T-helper 1 cell treated with Interleukin-12 subunit alpha and Interleukin-12 subunit beta and Interleukin-4 antibody, amounts not matched to agents 30 μg/mL and 1 μg/mL, for 36 hours (primary cell): Measurements from ENCODE around the gene SDK1.

ENCODE experiments used
- H3K27ac Mint-ChIP-seq: one replicate; pipeline ENCODE4 v1.8.0; 2021; ENCODE audit warnings: mild to moderate bottlenecking, mixed read lengths
- H3K27me3 Mint-ChIP-seq: one replicate; pipeline ENCODE4 v1.8.0; 2021; ENCODE audit warnings: low read depth, mixed read lengths
- H3K36me3 Mint-ChIP-seq: one replicate; pipeline ENCODE4 v1.8.0; 2021; ENCODE audit warnings: low read depth, mixed read lengths
- H3K4me1 Mint-ChIP-seq: one replicate; pipeline ENCODE4 v1.8.0; 2021; ENCODE audit warnings: low read depth, mixed read lengths
- H3K4me3 Mint-ChIP-seq: one replicate; pipeline ENCODE4 v1.8.0; 2021; ENCODE audit warnings: mild to moderate bottlenecking, moderate library complexity, mixed read lengths
- H3K9me3 Mint-ChIP-seq: one replicate; pipeline ENCODE4 v1.8.0; 2021; ENCODE audit warnings: mixed read lengths

The SDK1 gene

GRCh38 chr7:3911685-3912084 is 610.6 kb downstream of the SDK1 start:
- H3K27ac Mint-ChIP-seq, result no peak overlapping the region
- H3K4me1 Mint-ChIP-seq, result no peaks in the 10 kb centered on the region
- no peaks in the 10 kb centered on the region for H3K27me3 Mint-ChIP-seq
- H3K4me3 Mint-ChIP-seq, result no peak overlapping the region
- no peaks in the 10 kb centered on the region for H3K36me3 Mint-ChIP-seq
- no peaks in the 10 kb centered on the region for H3K9me3 Mint-ChIP-seq

- Mint-ChIP-seq H3K4me3 (no peak overlapping the region), H3K27ac (no peak overlapping the region), H3K27me3 (no peaks in the 10 kb centered on the region), H3K4me1 (no peaks in the 10 kb centered on the region), H3K9me3 (no peaks in the 10 kb centered on the region), H3K36me3 (no peaks in the 10 kb centered on the region)
These were observed 611.2 kb downstream of the SDK1 start for GRCh38 chr7:3912291-3912690.

GRCh38 chr7:3914051-3914775 is 613.2 kb downstream of the SDK1 start:
- no peaks in the 10 kb centered on the region for H3K36me3 Mint-ChIP-seq
- H3K4me3 Mint-ChIP-seq, result no peak overlapping the region
- H3K27me3 Mint-ChIP-seq, result no peaks in the 10 kb centered on the region
- H3K27ac Mint-ChIP-seq, result no peak overlapping the region
- no peaks in the 10 kb centered on the region for H3K4me1 Mint-ChIP-seq
- peaks cover 6% of the 10 kb centered on the region for H3K9me3 Mint-ChIP-seq

GRCh38 chr7:3915337-3915878 is 614.4 kb downstream of the SDK1 start:
- no peaks in the 10 kb centered on the region for H3K36me3 Mint-ChIP-seq
- H3K27me3 Mint-ChIP-seq, result no peaks in the 10 kb centered on the region
- peaks cover 6% of the 10 kb centered on the region for H3K9me3 Mint-ChIP-seq
- H3K4me1 Mint-ChIP-seq, result no peaks in the 10 kb centered on the region
- no peak overlapping the region for H3K27ac Mint-ChIP-seq
- H3K4me3 Mint-ChIP-seq, result no peak overlapping the region

GRCh38 chr7:3916146-3916545 is 615.1 kb downstream of the SDK1 start:
- Mint-ChIP-seq H3K4me1 (no peaks in the 10 kb centered on the region), H3K9me3 (peaks cover 6% of the 10 kb centered on the region), H3K36me3 (no peaks in the 10 kb centered on the region), H3K4me3 (no peak overlapping the region), H3K27ac (no peak overlapping the region), H3K27me3 (no peaks in the 10 kb centered on the region)

- H3K27ac Mint-ChIP-seq, result no peak overlapping the region
- H3K9me3 Mint-ChIP-seq, result peaks cover 6% of the 10 kb centered on the region
- no peaks in the 10 kb centered on the region for H3K4me1 Mint-ChIP-seq
- no peaks in the 10 kb centered on the region for H3K36me3 Mint-ChIP-seq
- no peaks in the 10 kb centered on the region for H3K27me3 Mint-ChIP-seq
- H3K4me3 Mint-ChIP-seq, result no peak overlapping the region
These were observed 616.4 kb downstream of the SDK1 start for GRCh38 chr7:3917436-3917835.

- Mint-ChIP-seq H3K27me3 (peaks cover 7% of the 10 kb centered on the region), H3K4me3 (no peak overlapping the region), H3K36me3 (no peaks in the 10 kb centered on the region), H3K9me3 (peaks cover 6% of the 10 kb centered on the region), H3K27ac (no peak overlapping the region), H3K4me1 (no peaks in the 10 kb centered on the region)
These were observed 617.5 kb downstream of the SDK1 start for GRCh38 chr7:3918576-3918975.

GRCh38 chr7:3922175-3922635 is 621.2 kb downstream of the SDK1 start:
- H3K36me3 Mint-ChIP-seq, result no peaks in the 10 kb centered on the region
- H3K9me3 Mint-ChIP-seq, result peaks cover 6% of the 10 kb centered on the region
- H3K27me3 Mint-ChIP-seq, result peaks cover 7% of the 10 kb centered on the region
- no peaks in the 10 kb centered on the region for H3K4me1 Mint-ChIP-seq
- no peak overlapping the region for H3K4me3 Mint-ChIP-seq
- no peak overlapping the region for H3K27ac Mint-ChIP-seq

- Mint-ChIP-seq H3K27me3 (peaks cover 7% of the 10 kb centered on the region), H3K9me3 (peaks cover 6% of the 10 kb centered on the region), H3K27ac (no peak overlapping the region), H3K36me3 (no peaks in the 10 kb centered on the region), H3K4me1 (no peaks in the 10 kb centered on the region), H3K4me3 (no peak overlapping the region)
These were observed 622.4 kb downstream of the SDK1 start for GRCh38 chr7:3923307-3923918.

GRCh38 chr7:3924277-3924676 is 623.2 kb downstream of the SDK1 start:
- H3K27me3 Mint-ChIP-seq, result peaks cover 7% of the 10 kb centered on the region
- H3K36me3 Mint-ChIP-seq, result no peaks in the 10 kb centered on the region
- no peaks in the 10 kb centered on the region for H3K4me1 Mint-ChIP-seq
- H3K4me3 Mint-ChIP-seq, result no peak overlapping the region
- no peaks in the 10 kb centered on the region for H3K9me3 Mint-ChIP-seq
- H3K27ac Mint-ChIP-seq, result no peak overlapping the region

- Mint-ChIP-seq H3K27ac (no peak overlapping the region), H3K27me3 (peaks cover 6% of the 10 kb centered on the region), H3K4me3 (no peak overlapping the region), H3K9me3 (no peaks in the 10 kb centered on the region), H3K4me1 (no peaks in the 10 kb centered on the region), H3K36me3 (no peaks in the 10 kb centered on the region)
These were observed 626.5 kb downstream of the SDK1 start for GRCh38 chr7:3927446-3928110.

- Mint-ChIP-seq H3K27me3 (no peaks in the 10 kb centered on the region), H3K4me1 (no peaks in the 10 kb centered on the region), H3K36me3 (no peaks in the 10 kb centered on the region), H3K27ac (no peak overlapping the region), H3K9me3 (no peaks in the 10 kb centered on the region), H3K4me3 (no peak overlapping the region)
These were observed 627.9 kb downstream of the SDK1 start for GRCh38 chr7:3928727-3929515.

GRCh38 chr7:3931843-3932242 is 630.8 kb downstream of the SDK1 start:
- Mint-ChIP-seq H3K27ac (no peak overlapping the region), H3K27me3 (no peaks in the 10 kb centered on the region), H3K4me1 (no peaks in the 10 kb centered on the region), H3K4me3 (no peak overlapping the region), H3K9me3 (no peaks in the 10 kb centered on the region), H3K36me3 (no peaks in the 10 kb centered on the region)

- H3K4me3 Mint-ChIP-seq, result no peak overlapping the region
- H3K27me3 Mint-ChIP-seq, result no peaks in the 10 kb centered on the region
- H3K9me3 Mint-ChIP-seq, result no peaks in the 10 kb centered on the region
- H3K27ac Mint-ChIP-seq, result no peak overlapping the region
- no peaks in the 10 kb centered on the region for H3K4me1 Mint-ChIP-seq
- H3K36me3 Mint-ChIP-seq, result no peaks in the 10 kb centered on the region
These were observed 636.1 kb downstream of the SDK1 start for GRCh38 chr7:3937146-3937545.
